HAP-1 (cell line): Measurements from ENCODE around the gene EDEM1.
A peak's percentile ranks its signal among the peaks of the same experiment; 100 is the strongest.

Experiments
- DNase-seq, 2 experiments: peaks; one replicate each; pipeline ENCODE4 v3.0.0-alpha.2; 2016 to 2020; ENCODE audit warnings: low spot score in 2 of 2
- H3K27me3 ChIP-seq: fragments of 250-450 bp; sonication (Bioruptor Pico); 2 replicates; pipeline ENCODE4 v1.5.1; 2020; ENCODE audit warnings: low read depth, mild to moderate bottlenecking, moderate library complexity
- H3K36me3 ChIP-seq: fragments of 250-450 bp; sonication (Bioruptor Pico); replicated peaks from 2 replicates; pipeline ENCODE4 v1.5.1; 2020; ENCODE audit warnings: mild to moderate bottlenecking
- H3K4me1 ChIP-seq: fragments of 250-450 bp; sonication (Bioruptor Pico); 2 replicates; pipeline ENCODE4 v1.5.1; 2020; ENCODE audit warnings: mild to moderate bottlenecking
- H3K4me3 ChIP-seq: fragments of 250-450 bp; sonication (Bioruptor Pico); 2 replicates; pipeline ENCODE4 v1.5.1; 2020; ENCODE audit warnings: mild to moderate bottlenecking, moderate library complexity
- H3K9me3 ChIP-seq: fragments of 250-450 bp; sonication (Bioruptor Pico); 2 replicates; pipeline ENCODE4 v1.5.1; 2020; ENCODE audit warnings: mild to moderate bottlenecking, moderate library complexity
- in situ Hi-C: fragments of 300-500 bp; cut with MboI; formaldehyde crosslinking; loops from 3 replicates; pipeline ENCODE4 v1.14.3; 2020; ENCODE audit warnings: low sequenced_read_pairs, inconsistent platforms, mixed read lengths

EDEM1 gene

DNA sequence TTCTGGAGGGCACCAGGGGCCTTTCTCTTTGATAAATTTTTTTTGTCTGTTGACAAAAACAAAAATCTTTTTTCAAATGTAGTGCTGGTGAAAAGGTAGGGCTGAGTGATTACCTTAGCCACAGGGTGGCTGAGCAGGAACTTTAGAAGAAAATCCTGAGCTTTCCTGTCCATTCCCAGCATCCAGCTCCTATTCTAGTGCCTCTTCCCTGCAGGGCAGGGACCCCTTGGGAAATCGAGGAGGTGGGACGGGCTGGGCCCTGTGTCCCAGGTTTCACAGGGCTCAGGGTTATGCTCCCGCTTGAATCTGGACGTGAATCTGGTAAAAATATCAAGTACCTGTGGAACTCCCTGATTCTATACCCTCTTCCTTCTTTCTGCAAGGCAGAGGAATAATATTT is 31.7 kb downstream of the EDEM1 start:
- Histone ChIP-seq H3K4me1 (no peaks in the 10 kb centered on the region; the same call in 1 of the 2 replicates), H3K36me3 (peaks cover 33% of the 10 kb centered on the region), H3K4me3 (no peak overlapping the region), H3K27me3 (no peaks in the 10 kb centered on the region), H3K9me3 (no peaks in the 10 kb centered on the region)
- in situ Hi-C loops: no loop called here
- DNase-seq: no peak

DNA sequence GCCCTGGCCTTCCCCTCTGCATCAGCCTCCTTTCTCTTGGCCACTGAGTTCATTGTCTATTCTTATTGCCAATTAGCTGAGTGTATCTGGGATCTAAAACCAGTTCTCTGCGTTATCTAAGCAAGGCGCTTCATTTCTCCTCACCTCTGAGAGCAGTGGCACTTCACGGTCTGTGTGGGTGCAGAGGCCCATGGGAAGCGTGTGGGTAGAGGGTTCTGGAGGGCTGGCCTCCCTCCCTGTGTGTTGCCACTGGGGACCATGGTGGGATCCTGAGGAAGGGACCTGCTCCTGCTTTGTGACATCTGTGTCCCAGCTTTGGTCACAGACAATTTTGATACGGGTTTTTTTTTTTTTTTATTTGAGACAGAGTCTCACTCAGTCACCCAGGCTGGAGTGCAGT is 32.7 kb downstream of the EDEM1 start:
- Histone ChIP-seq H3K9me3 (no peaks in the 10 kb centered on the region), H3K4me1 (no peaks in the 10 kb centered on the region; the same call in 1 of the 2 replicates), H3K27me3 (no peaks in the 10 kb centered on the region), H3K4me3 (no peak overlapping the region), H3K36me3 (peaks cover 23% of the 10 kb centered on the region)
- no peak for DNase-seq
- in situ Hi-C loops: no loop called here

DNA sequence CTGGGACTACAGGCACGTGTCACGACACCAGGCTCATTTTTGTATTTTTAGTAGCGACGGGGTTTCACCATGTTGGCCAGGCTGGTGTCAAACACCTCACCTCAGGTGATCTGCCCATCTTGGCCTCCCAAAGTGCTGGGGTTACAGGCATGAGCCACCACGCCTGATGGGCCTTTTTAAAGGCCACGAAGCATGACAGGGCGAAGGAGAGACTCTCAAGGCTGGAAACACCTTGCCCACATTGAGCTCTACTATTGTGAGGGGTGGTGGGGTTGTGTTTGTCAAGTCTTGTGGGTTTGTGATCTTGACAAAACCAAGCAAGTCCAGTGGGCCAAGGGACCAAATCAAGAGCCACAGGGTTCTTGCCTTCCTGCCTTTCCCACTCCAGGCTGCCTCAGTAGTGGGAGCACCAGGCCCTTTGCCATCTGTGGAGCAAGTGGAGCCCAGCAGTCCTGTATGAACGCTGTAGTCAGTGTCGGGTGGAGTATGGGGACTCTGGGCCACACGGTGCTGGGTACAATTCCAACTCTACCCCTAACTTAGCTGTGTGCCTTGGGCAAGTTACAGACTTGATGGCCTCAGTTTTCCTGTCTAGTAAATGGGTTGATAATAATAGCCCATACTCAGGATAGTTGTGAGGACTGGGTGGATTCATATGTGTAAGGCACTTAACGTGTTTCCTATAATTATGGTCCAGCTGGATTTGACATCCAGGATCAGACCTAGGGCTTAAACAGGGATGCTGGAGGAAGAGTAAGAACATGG is 33.3 kb downstream of the EDEM1 start:
- H3K36me3 ChIP-seq: peaks cover 16% of the 10 kb centered on the region
- H3K9me3 ChIP-seq: no peaks in the 10 kb centered on the region
- no peak for DNase-seq
- no peaks in the 10 kb centered on the region for H3K27me3 ChIP-seq
- no peaks in the 10 kb centered on the region; the same call in 1 of the 2 replicates for H3K4me1 ChIP-seq
- in situ Hi-C loops: no loop called here
- no peak overlapping the region for H3K4me3 ChIP-seq

DNA sequence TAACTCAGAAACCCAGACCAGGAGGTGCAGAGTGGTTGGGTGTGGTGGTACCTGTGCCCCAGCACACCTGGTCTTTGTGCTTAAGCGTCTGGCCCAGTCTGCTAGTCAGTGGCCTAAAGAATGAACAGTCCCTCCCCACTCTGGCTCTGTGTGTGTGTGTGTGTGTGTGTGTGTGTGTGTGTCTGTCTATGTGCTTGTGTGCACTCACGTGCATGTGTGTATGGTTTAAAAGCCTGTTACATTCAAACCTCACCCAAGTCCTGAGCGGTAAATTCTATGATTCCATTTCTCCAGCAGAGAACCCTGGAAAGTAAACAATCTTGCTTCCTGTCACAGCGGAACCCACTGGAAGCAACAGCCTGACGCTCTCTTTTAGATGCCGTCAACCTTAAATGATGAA is 34.2 kb downstream of the EDEM1 start:
- Histone ChIP-seq H3K27me3 (no peaks in the 10 kb centered on the region), H3K4me1 (no peaks in the 10 kb centered on the region; the same call in 1 of the 2 replicates), H3K36me3 (peaks cover 10% of the 10 kb centered on the region), H3K4me3 (no peak overlapping the region), H3K9me3 (no peaks in the 10 kb centered on the region)
- in situ Hi-C loops: no loop called here
- no peak for DNase-seq

DNA sequence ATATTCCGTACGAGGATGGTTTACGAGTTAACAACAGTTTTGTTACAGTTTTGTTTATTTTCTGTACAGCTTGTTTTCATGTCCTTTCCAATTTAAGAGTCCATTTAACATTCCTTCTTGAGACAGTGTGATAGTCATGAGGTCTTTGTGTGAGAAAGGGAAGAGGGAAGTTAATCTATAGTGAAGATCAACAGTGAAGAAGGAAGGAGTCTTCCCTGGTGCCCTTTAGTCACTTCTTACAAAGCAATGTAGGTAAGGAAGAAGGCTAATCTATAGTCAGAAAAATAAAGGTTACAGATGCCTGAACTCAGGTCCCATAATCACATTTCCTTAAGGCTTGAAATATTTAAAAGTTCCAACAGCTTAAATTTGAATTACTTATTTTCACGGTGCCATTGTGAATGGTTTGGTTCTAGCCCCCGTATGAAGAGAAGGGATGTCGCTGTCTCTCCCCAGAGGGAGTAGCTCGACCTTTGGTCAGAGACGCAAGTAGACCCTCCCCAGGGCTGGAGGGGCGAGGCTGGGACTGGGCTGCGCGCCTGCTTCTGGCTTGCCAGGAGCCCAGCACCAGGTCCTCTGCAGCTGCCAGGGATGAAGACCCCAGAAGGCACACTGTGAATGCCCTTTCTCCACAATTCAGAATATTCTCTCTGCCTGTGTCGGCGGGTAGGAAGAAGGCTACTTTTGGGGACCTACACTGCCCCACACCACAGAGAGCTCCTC is 34.9 kb downstream of the EDEM1 start:
- no peak for DNase-seq
- peaks cover 4% of the 10 kb centered on the region for H3K36me3 ChIP-seq
- H3K27me3 ChIP-seq: no peaks in the 10 kb centered on the region
- in situ Hi-C loops: no loop called here
- no peaks in the 10 kb centered on the region for H3K9me3 ChIP-seq
- no peaks in the 10 kb centered on the region; the same call in 1 of the 2 replicates for H3K4me1 ChIP-seq
- no peak overlapping the region for H3K4me3 ChIP-seq

DNA sequence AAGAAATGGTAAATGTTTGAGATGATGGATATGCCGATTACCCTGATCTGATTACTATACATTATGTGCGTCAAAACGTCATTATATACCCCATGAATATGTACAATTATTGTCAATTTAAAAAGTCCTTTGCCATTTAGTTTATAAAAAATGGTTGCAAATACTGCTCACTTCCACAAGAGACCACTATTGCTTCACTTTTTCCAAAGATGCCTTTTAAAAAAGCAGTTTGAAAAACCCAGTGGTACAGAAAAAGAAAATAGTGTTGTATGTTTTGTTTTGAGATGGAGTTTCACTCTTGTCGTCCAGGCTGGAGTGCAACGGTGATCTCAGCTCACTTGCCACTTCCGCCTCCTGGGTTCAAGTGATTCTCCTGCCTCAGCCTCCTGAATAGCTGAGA is 39.3 kb downstream of the EDEM1 start:
- in situ Hi-C loops: no loop called here
- Histone ChIP-seq H3K4me1 (no peaks in the 10 kb centered on the region), H3K27me3 (peaks cover 3% of the 10 kb centered on the region; the same call in 1 of the 2 replicates), H3K4me3 (no peak overlapping the region), H3K36me3 (no peaks in the 10 kb centered on the region), H3K9me3 (no peaks in the 10 kb centered on the region)
- peak in 1 of 2 experiments; percentile 30 for DNase-seq

DNA sequence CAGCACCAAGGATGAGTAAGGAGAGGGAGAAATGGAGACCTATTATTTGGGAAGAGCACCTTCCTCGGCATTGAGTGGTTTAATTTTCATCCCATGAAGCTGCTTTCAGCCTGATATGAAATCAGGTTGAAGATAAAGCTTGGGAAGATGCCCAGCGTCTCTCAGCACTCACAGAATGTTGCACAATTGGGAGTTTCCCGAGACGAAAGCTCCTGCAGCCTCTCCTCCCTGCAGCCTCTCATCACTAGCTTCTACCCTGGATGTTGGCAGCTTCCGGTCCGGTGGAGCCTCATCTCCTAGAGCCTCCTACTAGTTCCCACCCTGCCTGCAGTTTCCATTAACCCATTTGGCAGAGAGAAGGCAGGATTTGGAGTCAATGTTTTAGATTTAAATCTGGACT is 40.3 kb downstream of the EDEM1 start:
- no peak for DNase-seq
- in situ Hi-C loops: no loop called here
- no peaks in the 10 kb centered on the region for H3K36me3 ChIP-seq

DNA sequence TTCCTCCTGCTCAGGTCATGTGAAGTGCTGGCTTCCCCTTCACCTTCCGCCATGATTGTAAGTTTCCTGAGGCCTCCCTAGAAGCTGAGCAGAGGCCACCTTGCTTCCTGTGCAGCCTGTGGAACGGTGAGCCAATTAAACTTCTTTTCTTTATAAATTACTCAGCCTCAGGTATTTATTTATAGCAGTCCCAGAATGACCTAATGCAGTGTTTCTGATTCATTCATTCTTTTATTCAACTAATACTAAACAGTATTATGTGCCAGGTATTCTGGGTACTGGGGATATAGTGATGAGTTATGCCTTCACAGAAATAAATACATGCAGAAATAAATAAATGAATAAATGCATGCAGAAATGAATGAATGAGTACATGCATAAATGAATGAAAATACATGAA is 41.9 kb downstream of the EDEM1 start:
- in situ Hi-C loops: no loop called here
- no peak for DNase-seq
- Histone ChIP-seq H3K36me3 (no peaks in the 10 kb centered on the region), H3K9me3 (no peaks in the 10 kb centered on the region), H3K27me3 (peaks cover 3% of the 10 kb centered on the region; the same call in 1 of the 2 replicates), H3K4me1 (no peaks in the 10 kb centered on the region), H3K4me3 (no peak overlapping the region)

More for the DNA sequence above, 40.3 kb downstream of the EDEM1 start:
- Histone ChIP-seq H3K27me3 (peaks cover 3% of the 10 kb centered on the region; the same call in 1 of the 2 replicates), H3K9me3 (no peaks in the 10 kb centered on the region), H3K4me1 (no peaks in the 10 kb centered on the region), H3K4me3 (no peak overlapping the region)

DNA sequence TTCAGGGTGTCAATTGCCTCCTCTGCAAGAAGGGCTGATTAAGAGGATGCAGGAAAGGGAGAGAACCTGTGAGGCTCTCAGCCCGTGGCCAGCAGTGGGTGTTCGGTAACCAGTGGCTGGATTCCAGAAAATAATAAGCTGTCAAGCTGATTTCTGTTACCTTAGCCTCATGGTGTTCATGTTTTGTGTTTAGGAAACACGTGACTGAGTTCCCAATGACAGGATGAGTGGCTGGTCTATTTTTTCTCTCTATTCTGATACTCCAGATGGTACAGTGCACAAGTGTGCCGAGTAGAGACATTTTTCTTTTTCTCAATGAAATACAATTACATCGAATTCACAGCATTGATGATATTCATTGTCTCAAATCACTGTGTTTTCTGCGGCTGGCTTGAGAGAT is 43.6 kb downstream of the EDEM1 start:
- no peaks in the 10 kb centered on the region for H3K36me3 ChIP-seq
- H3K9me3 ChIP-seq: no peaks in the 10 kb centered on the region
- in situ Hi-C loops: no loop called here
- no peak for DNase-seq
- H3K27me3 ChIP-seq: peaks cover 3% of the 10 kb centered on the region; the same call in 1 of the 2 replicates
- no peaks in the 10 kb centered on the region for H3K4me1 ChIP-seq
- H3K4me3 ChIP-seq: no peak overlapping the region

DNA sequence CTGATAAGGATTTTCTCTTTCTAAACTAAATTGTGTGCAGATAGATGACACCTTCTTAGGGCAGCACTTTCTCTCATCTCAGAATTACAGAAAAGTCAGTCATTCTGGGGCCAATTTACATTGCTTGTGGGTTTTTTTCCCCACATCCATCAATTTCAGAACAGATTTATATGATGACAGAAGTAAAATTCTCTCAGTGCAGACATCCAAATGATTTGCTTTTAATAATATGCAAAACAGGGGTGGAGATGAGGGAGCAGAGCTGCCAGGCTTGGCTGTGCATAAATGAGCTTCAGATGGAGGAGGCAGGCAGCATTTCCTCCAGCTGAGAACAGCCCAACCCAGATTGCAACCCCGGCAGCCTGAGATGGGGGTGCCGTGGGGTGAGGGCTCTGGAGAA is 44.0 kb downstream of the EDEM1 start:
- in situ Hi-C loops: no loop called here
- no peak for DNase-seq

DNA sequence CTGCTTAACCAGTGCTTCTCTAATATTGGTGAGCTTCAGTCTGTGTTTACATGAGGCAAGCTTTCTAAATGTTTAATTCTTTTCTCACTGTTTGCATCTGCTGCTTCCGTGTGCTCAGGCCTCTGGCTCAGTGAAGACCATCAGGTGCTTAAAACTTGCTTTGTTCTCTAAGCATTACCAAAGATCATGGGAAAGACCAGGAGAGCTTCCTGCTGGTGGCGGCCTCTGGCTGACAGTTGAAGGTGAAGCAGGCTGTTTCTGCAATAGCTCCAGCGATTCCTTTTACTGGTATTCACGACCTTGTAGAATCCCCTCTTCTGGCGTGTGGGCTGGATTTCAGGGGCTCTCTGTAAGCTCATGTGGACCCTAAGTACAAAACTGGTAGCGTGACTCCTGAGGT is 45.1 kb downstream of the EDEM1 start:
- no peaks in the 10 kb centered on the region for H3K4me1 ChIP-seq
- DNase-seq: no peak
- in situ Hi-C loops: no loop called here
- H3K4me3 ChIP-seq: no peak overlapping the region
- no peaks in the 10 kb centered on the region for H3K9me3 ChIP-seq
- peaks cover 3% of the 10 kb centered on the region; the same call in 1 of the 2 replicates for H3K27me3 ChIP-seq
- H3K36me3 ChIP-seq: no peaks in the 10 kb centered on the region

More for the DNA sequence above, 44.0 kb downstream of the EDEM1 start:
- Histone ChIP-seq H3K9me3 (no peaks in the 10 kb centered on the region), H3K27me3 (peaks cover 3% of the 10 kb centered on the region; the same call in 1 of the 2 replicates), H3K4me3 (no peak overlapping the region), H3K36me3 (no peaks in the 10 kb centered on the region), H3K4me1 (no peaks in the 10 kb centered on the region)

DNA sequence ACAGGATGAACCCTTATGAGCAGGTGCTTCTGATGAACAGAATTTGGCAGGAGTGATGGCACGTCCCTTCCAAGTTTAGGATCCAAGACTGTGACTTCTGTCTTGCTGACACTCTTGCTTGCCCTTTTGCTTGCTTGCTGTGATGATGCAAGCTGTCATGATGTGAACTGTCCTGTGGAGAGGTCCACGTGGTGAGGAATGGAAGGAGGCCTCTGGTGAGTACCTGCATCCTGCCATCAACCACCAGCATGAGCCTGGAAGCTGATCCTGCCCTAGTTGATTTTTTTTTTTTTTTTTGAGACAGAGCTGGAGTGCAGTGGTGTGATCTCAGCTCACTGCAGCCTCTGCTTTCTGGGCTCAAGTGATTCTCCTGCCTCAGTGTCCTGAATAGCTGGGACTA is 45.5 kb downstream of the EDEM1 start:
- DNase-seq: no peak
- H3K4me3 ChIP-seq: no peak overlapping the region
- in situ Hi-C loops: no loop called here
- H3K4me1 ChIP-seq: no peaks in the 10 kb centered on the region
- no peaks in the 10 kb centered on the region for H3K36me3 ChIP-seq
- H3K9me3 ChIP-seq: no peaks in the 10 kb centered on the region
- peaks cover 3% of the 10 kb centered on the region; the same call in 1 of the 2 replicates for H3K27me3 ChIP-seq

DNA sequence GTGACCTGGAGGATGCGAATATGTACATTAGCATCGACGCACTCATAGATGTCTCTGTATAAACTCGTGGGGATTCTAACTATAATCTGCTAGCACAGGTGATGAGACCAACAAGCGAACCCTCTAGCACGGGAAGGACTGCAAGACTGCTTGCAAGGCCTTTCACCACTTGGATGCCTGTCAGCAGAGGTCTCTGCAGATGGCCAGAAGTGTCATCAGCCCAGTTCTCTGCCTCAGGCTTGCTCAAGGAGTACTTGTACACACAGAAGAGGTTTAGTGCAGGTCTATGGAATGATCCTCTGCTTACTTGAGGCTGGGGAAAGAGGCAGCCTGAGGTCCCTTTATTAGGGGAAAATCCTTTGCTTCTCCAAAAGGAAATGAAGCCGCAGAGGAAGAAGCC is 48.1 kb downstream of the EDEM1 start:
- H3K36me3 ChIP-seq: no peaks in the 10 kb centered on the region
- no peak overlapping the region for H3K4me3 ChIP-seq
- H3K27me3 ChIP-seq: peaks cover 3% of the 10 kb centered on the region; the same call in 1 of the 2 replicates
- DNase-seq: no peak
- in situ Hi-C loops: no loop called here
- H3K9me3 ChIP-seq: no peaks in the 10 kb centered on the region
- H3K4me1 ChIP-seq: no peaks in the 10 kb centered on the region

DNA sequence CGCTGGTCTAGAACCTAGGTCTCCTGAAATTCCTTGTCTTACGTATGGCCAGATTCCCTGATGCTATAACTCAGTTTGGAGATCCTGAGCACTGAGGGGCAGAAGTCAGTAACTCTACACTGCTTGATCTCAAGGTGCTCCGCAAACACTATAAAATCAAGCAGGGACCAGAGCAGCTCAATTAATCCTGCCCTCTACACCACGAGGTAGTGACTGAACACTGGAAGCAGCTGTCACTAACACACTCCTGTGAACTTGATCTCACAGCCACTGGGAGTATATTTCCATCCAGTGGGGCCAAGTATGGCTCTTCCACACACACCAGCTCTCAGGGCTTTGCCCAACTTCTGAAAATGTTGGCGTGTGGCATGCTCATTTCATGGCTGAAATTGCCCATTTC is 51.0 kb downstream of the EDEM1 start:
- in situ Hi-C loops: no loop called here
- Histone ChIP-seq H3K4me3 (no peak overlapping the region), H3K36me3 (no peaks in the 10 kb centered on the region), H3K9me3 (no peaks in the 10 kb centered on the region), H3K27me3 (no peaks in the 10 kb centered on the region), H3K4me1 (no peaks in the 10 kb centered on the region)
- no peak for DNase-seq
